ENCODE data around the gene FAM53B. TPM values are rescaled to one million over a fixed set of nuclear protein-coding genes. Genes with fewer than 3 reads are reported as not detected.

FAM53B gene
- total RNA-seq, 2 experiments from 2014 or later: 15.1 to 18.0 TPM

DNA sequence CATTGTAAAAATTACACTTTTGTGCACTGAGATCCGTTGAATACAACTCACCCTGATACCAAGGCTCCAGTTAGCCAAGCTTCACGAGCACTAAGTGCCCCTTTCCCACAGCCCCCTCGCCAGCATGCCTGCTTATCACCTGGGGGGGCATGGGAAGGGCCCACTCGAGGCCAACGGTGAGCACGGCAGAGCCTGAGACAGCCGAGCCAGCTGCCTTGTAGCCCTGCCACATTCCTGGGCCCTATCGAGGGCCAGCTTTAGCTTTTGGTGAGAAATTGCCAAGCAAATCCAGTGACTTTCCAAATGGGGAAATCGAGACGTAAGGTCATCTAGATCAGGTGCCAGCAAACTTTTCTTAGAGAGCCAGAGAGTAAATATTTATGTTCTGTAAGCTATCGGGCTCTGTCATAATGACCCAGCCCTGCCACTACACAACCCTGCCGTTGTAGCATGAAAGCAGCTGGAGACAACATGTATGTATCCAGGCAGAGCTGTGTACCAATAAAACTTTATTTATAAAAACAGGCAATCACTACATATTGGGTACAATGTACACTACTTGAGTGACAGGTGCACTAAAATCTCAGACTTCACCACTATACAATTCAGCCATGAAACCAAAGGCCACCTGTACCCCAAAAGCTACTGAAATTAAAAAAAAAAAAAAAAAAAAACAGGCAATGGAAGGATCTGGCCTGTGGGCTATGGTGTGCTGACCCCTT lies 83.6 kb downstream of the FAM53B start:
- CTCF ChIA-PET: interaction anchor here (0.7 to 2.3 kb wide), 2 partner anchors 80 to 634 kb away, joined by 3 to 9 read pairs; no protein-coding TSS in a partner anchor
- TF ChIP-seq, protein P1, sequence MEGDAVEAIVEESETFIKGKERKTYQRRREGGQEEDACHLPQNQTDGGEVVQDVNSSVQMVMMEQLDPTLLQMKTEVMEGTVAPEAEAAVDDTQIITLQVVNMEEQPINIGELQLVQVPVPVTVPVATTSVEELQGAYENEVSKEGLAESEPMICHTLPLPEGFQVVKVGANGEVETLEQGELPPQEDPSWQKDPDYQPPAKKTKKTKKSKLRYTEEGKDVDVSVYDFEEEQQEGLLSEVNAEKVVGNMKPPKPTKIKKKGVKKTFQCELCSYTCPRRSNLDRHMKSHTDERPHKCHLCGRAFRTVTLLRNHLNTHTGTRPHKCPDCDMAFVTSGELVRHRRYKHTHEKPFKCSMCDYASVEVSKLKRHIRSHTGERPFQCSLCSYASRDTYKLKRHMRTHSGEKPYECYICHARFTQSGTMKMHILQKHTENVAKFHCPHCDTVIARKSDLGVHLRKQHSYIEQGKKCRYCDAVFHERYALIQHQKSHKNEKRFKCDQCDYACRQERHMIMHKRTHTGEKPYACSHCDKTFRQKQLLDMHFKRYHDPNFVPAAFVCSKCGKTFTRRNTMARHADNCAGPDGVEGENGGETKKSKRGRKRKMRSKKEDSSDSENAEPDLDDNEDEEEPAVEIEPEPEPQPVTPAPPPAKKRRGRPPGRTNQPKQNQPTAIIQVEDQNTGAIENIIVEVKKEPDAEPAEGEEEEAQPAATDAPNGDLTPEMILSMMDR (IDR thresholded peaks at IDR 0.05): no peak
- POLR2A ChIA-PET: interaction anchor here (1.1 kb wide), 1 partner anchor 72 kb away, joined by 4 read pairs; no protein-coding TSS in a partner anchor
- Mint-ChIP-seq H3K27ac (no peak overlapping the region), H3K9me3 (no peaks in the 10 kb centered on the region), H3K4me1 (ENCODE audit: low read depth) (peaks cover 47% of the 10 kb centered on the region), H3K36me3 (ENCODE audit: low read depth) (no peaks in the 10 kb centered on the region), H3K27me3 (no peaks in the 10 kb centered on the region), H3K4me3 (no peak overlapping the region)
- intact Hi-C loops (cut with micrococcal nuclease): no loop called here
- DNase-seq (no peak), ATAC-seq (no peak)

DNA sequence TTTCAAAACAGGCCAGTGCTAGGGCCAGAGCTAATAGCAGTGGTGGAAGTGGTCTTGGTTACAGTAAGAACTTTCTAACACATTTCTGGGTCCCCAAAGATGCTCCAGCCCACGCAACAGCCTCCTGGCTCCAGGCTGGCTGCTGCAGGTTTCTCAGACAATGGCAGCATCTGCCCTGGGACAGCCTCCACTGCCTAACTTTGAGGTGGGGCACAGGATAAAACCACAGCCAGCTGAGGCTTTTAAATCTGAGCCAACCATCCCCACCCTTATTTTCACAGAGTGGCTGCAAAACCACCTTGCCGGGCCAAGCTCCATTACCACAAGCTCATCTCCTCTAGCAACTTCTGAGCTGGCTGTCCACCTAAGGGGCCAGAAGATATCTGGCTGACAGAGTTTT lies 84.8 kb downstream of the FAM53B start:
- intact Hi-C loops (cut with micrococcal nuclease): no loop called here
- H3K27ac Mint-ChIP-seq: peak overlapping the region; percentile 30
- no peak for ATAC-seq
- no peak for DNase-seq
- H3K4me1 Mint-ChIP-seq (ENCODE audit: low read depth): peaks cover 53% of the 10 kb centered on the region
- no peaks in the 10 kb centered on the region for H3K9me3 Mint-ChIP-seq
- CTCF ChIA-PET: interaction anchor here (0.7 to 2.3 kb wide), 5 partner anchors 11 to 82 kb away, joined by 3 to 9 read pairs (median 5); no protein-coding TSS in a partner anchor
- no peak overlapping the region for H3K4me3 Mint-ChIP-seq
- TF ChIP-seq, protein P1 (IDR thresholded peaks at IDR 0.05): no peak
- POLR2A ChIA-PET: interaction anchor here (0.7 to 2.1 kb wide), 3 partner anchors 10 to 34 kb away, joined by 4 to 7 read pairs (median 4); no protein-coding TSS in a partner anchor
- no peaks in the 10 kb centered on the region for H3K36me3 Mint-ChIP-seq (ENCODE audit: low read depth)
- H3K27me3 Mint-ChIP-seq: no peaks in the 10 kb centered on the region

DNA sequence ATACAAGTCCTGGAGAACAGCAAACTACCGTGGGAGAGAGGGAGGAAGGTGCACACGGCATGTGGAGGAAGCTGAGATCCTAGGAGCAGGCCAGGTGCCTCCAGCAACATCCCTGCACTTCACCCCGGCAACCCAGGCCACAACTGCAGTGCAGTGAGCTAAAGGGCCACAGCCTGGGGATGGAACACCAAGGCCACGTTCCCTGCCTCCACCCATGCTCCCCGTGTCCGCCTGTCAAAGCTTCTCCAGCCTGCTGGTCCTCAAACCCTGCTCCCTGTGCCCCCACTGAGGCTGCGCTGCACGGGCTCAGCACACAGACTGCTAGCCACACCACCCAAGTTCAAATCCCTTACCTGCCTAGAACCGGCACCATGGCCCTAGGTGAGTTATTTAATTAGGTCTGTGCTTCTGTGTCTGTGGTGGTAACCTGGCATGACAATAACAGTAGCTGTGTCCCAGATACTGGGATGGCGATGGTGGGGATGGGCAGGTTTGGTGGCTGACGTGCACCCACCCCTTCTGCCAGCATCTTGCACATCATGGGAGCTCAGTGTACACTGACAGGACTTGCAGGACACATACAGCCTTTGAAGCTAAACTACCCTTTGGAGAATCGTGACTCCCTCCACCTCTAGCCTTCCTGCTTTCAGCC lies 85.5 kb downstream of the FAM53B start:
- ChIA-PET POLR2A (interaction anchor here (1.9 to 2.1 kb wide), 2 partner anchors 9 to 30 kb away, joined by 4 to 7 read pairs; no protein-coding TSS in a partner anchor), CTCF (interaction anchor here (0.7 to 2.3 kb wide), 5 partner anchors 10 to 82 kb away, joined by 3 to 9 read pairs (median 5); no protein-coding TSS in a partner anchor)
- peak overlapping the region; percentile 30 for H3K27ac Mint-ChIP-seq
- peaks cover 57% of the 10 kb centered on the region for H3K4me1 Mint-ChIP-seq (ENCODE audit: low read depth)
- H3K27me3 Mint-ChIP-seq: no peaks in the 10 kb centered on the region
- DNase-seq (no peak), ATAC-seq (no peak)
- H3K4me3 Mint-ChIP-seq: no peak overlapping the region
- TF ChIP-seq, protein P1 (IDR thresholded peaks at IDR 0.05): no peak
- H3K36me3 Mint-ChIP-seq (ENCODE audit: low read depth): no peaks in the 10 kb centered on the region
- intact Hi-C loops (cut with micrococcal nuclease): no loop called here
- no peaks in the 10 kb centered on the region for H3K9me3 Mint-ChIP-seq

DNA sequence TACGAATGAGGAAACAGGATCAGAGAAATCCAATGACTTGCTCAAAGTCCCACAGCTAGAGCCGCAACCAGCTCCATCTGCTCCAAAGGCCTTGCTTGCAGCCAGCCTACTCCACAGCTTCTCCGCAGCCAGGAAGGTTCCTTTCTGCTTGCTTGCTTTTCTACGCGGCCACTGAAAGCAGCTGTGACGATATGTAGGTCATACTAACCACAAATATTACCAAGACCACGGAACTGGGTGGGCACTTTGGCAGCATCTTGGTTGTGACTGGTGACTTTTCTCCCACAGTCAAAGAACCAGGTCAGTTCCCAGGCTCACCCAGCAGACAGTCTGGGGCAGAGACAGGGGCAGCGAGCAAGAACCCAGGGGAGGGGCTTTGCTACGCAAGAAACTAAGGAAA lies 86.4 kb downstream of the FAM53B start:
- ChIA-PET POLR2A (interaction anchor here (2.1 kb wide), 1 partner anchor 8 kb away, joined by 7 read pairs; no protein-coding TSS in a partner anchor), CTCF (interaction anchor here (2.0 kb wide), 1 partner anchor 10 kb away, joined by 8 read pairs; no protein-coding TSS in a partner anchor)
- DNase-seq (peak; percentile 42), ATAC-seq (peak; percentile 45)
- no peak overlapping the region for H3K4me3 Mint-ChIP-seq
- H3K27me3 Mint-ChIP-seq: no peaks in the 10 kb centered on the region
- TF ChIP-seq, protein P1 (IDR thresholded peaks at IDR 0.05): no peak
- H3K4me1 Mint-ChIP-seq (ENCODE audit: low read depth): peaks cover 60% of the 10 kb centered on the region
- H3K36me3 Mint-ChIP-seq (ENCODE audit: low read depth): no peaks in the 10 kb centered on the region
- intact Hi-C loops (cut with micrococcal nuclease): no loop called here
- no peaks in the 10 kb centered on the region for H3K9me3 Mint-ChIP-seq
- peak overlapping the region; percentile 46 for H3K27ac Mint-ChIP-seq
